Tibial artery (tissue), 4 donors: ENCODE data around the gene PTPN12.

Experiments used
- DNase-seq, 2 donors: peaks; one replicate each; pipeline ENCODE4 v3.0.0-alpha.2; 2019
- H3K27ac ChIP-seq, 2 donors: fragments of 200-600 bp; sonication (generic) in 1 of 2; 1 replicate in 1 of 2; 2 replicates in 1 of 2; pipeline ENCODE4 v1.5.1; 2018 to 2019; ENCODE audit warnings: mild to moderate bottlenecking in 1 of 2
- H3K27me3 ChIP-seq, 2 donors: fragments of 200-600 bp; sonication (generic) in 1 of 2; one replicate each; pipeline versions ENCODE4 v1.5.1 to v1.6.0; 2016 to 2019
- H3K36me3 ChIP-seq, 3 donors: fragments of 200-600 bp; sonication (generic) in 2 of 3; one replicate each; pipeline ENCODE4 v1.5.1; 2016 to 2019; ENCODE audit warnings: mild to moderate bottlenecking in 2 of 3
- H3K4me1 ChIP-seq, 4 donors: fragments of 200-600 bp; sonication (generic) in 2 of 4; 1 replicate in 3 of 4; 2 replicates in 1 of 4; pipeline ENCODE4 v1.5.1; 2016 to 2019
- H3K4me3 ChIP-seq, 2 donors: fragments of 200-600 bp; sonication (generic) in 1 of 2; 1 replicate in 1 of 2; 2 replicates in 1 of 2; pipeline ENCODE4 v1.5.1; 2018 to 2019; ENCODE audit warnings: mild to moderate bottlenecking in 2 of 2
- H3K9me3 ChIP-seq, 3 donors: fragments of 200-600 bp; sonication (generic) in 1 of 3; one replicate each; pipeline ENCODE4 v1.5.1; 2016 to 2019
- intact Hi-C: fragments of 100-400 bp; cut with DNase I; formaldehyde crosslinking; loops from one replicate; pipeline ENCODE4 v1.15.0; 2023; ENCODE audit warnings: low total_unique reads
- TF ChIP-seq, protein P1 (sequence below), 2 experiments: fragments of 200-600 bp in 1 of 2; fragments of 450-650 bp in 1 of 2; IDR thresholded peaks; one replicate each; pipeline ENCODE4 v1.5.1; 2017 to 2019; ENCODE audit warnings: antibody characterized with exemption in 2 of 2, mild to moderate bottlenecking in 1 of 2, moderate library complexity in 1 of 2

The PTPN12 gene

DNA sequence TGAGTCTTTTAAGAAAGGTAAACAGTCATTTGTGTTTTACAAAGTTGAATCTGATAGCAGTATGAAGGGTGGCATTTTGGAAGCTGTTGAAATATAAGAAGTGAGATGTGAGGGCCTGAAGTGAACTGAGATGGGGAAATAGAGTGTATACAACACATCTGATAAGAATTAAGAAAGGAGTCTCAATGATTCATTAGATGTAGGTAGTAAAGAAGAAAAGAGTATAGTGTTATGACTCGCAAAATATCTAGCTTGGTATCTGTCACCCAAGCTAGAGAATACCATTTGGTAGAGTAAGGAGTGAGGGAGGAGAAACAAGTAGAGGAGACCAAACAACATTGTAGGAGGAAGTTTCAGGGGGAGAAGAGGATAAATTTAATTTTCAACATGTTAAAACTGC is 5.3 kb downstream of the PTPN12 start:
- TF ChIP-seq, protein P1, sequence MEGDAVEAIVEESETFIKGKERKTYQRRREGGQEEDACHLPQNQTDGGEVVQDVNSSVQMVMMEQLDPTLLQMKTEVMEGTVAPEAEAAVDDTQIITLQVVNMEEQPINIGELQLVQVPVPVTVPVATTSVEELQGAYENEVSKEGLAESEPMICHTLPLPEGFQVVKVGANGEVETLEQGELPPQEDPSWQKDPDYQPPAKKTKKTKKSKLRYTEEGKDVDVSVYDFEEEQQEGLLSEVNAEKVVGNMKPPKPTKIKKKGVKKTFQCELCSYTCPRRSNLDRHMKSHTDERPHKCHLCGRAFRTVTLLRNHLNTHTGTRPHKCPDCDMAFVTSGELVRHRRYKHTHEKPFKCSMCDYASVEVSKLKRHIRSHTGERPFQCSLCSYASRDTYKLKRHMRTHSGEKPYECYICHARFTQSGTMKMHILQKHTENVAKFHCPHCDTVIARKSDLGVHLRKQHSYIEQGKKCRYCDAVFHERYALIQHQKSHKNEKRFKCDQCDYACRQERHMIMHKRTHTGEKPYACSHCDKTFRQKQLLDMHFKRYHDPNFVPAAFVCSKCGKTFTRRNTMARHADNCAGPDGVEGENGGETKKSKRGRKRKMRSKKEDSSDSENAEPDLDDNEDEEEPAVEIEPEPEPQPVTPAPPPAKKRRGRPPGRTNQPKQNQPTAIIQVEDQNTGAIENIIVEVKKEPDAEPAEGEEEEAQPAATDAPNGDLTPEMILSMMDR (IDR thresholded peaks at IDR 0.05), result no peak
- DNase-seq, result no peak
- intact Hi-C loops, result loop anchor here (10.0 kb wide), 1 partner anchor 128 kb away; the partner anchor contains the start of gene GSAP
- H3K9me3 ChIP-seq, result no peaks in the 10 kb centered on the region
- H3K27me3 ChIP-seq, result no peaks in the 10 kb centered on the region
- H3K4me1 ChIP-seq, result peaks cover 0 to 63% (median 23%) of the 10 kb centered on the region in 4 donors
- no peak overlapping the region for H3K27ac ChIP-seq
- H3K36me3 ChIP-seq, result no peaks in the 10 kb centered on the region
- H3K4me3 ChIP-seq, result no peak overlapping the region

DNA sequence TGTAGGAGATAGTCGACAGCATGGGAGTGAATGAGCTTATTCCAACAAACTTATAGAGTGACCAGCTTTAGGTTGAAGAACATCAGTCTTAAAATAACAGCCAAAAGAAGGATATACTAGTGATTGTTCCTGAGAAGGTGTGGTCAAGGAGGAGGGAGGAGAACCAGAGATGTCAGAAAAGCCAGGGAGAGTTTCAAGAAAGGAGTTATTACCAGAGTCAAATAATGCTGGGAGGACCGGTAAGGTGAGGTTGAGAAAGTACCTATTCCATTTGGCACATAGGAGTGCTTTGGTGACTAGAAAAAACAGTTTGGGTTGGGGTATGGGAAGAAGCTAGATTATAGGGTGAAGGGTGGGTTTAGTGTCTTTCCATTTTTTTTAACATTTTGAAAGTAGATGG is 5.8 kb downstream of the PTPN12 start:
- Histone ChIP-seq H3K36me3 (no peaks in the 10 kb centered on the region), H3K4me1 (peaks cover 0 to 66% (median 23%) of the 10 kb centered on the region in 4 donors), H3K9me3 (no peaks in the 10 kb centered on the region), H3K27ac (no peak overlapping the region), H3K4me3 (no peak overlapping the region), H3K27me3 (no peaks in the 10 kb centered on the region)
- DNase-seq, result no peak
- TF ChIP-seq, protein P1 (IDR thresholded peaks at IDR 0.05), result no peak
- intact Hi-C loops, result loop anchor here (10.0 kb wide), 1 partner anchor 128 kb away; the partner anchor contains the start of gene GSAP

DNA sequence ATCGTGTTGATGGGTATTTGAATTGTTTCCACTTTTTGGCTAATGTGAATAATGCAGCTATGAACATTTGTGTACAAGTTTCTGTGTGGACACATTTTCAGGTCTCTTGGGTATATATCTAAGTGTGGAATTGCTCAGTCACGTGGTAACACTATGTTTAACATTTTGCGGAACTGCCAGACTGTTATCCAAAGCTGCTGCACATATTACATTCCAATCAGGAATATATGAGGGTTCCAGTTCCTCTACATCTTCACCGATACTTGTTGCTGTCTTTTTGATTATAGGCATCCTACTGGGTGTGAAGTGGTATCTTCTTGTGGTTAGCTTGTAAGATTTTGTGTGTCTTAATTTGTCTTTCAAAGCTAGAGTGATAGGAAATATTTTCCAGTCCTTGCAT is 6.8 kb downstream of the PTPN12 start:
- Histone ChIP-seq H3K4me3 (no peak overlapping the region), H3K4me1 (peaks cover 0 to 75% (median 30%) of the 10 kb centered on the region in 4 donors), H3K27ac (no peak overlapping the region), H3K9me3 (no peaks in the 10 kb centered on the region), H3K36me3 (no peaks in the 10 kb centered on the region), H3K27me3 (no peaks in the 10 kb centered on the region)
- TF ChIP-seq, protein P1 (IDR thresholded peaks at IDR 0.05), result no peak
- DNase-seq, result no peak
- intact Hi-C loops, result loop anchor here (10.0 kb wide), 1 partner anchor 129 kb away; the partner anchor contains the start of gene GSAP

DNA sequence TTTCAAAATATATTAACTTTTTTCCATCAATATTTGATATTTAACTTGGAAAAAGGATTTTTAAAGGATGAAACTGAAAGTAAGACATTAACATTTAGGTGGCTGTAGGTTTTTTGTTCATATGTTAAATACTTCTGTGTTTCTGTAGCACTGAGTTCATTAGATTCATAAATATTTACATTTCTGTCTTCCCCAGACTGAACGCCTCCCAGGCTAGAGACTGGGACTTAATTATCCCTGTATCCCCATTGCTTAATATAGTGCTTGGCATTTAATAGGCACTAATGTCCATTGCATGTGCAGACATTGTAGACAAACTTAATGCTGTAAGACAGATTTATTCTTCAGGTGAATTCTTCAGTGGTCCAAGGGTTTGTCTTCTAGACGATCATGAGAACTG is 7.4 kb downstream of the PTPN12 start:
- Histone ChIP-seq H3K4me1 (peaks cover 0 to 75% (median 30%) of the 10 kb centered on the region in 4 donors), H3K36me3 (no peaks in the 10 kb centered on the region), H3K9me3 (no peaks in the 10 kb centered on the region), H3K27me3 (no peaks in the 10 kb centered on the region), H3K27ac (no peak overlapping the region), H3K4me3 (no peak overlapping the region)
- TF ChIP-seq, protein P1 (IDR thresholded peaks at IDR 0.05), result no peak
- intact Hi-C loops, result loop anchor here (10.0 kb wide), 1 partner anchor 130 kb away; the partner anchor contains the start of gene GSAP
- no peak for DNase-seq

DNA sequence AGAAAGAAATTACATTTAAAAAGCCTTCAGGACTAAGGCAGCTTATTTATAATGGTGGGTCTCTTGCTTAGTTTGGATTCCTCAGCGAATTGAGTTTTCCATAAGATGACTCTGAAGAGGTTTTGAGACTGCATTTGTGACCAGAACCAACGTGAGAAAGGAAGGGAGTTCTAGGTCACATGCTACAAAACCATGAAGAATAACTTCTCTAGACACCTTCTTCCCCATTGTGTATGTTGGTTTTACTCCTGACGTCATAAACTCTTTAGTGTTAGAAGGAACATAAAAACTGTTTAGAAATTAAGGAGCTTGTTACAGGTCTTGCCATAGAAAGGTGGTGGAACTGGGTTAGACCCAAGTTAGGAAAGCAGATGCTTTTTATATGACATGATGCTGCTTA is 11.1 kb downstream of the PTPN12 start:
- intact Hi-C loops, result loop anchor here (10.0 kb wide), 1 partner anchor 133 kb away; the partner anchor contains the start of gene GSAP
- Histone ChIP-seq H3K4me3 (no peak overlapping the region), H3K9me3 (no peaks in the 10 kb centered on the region), H3K27me3 (no peaks in the 10 kb centered on the region), H3K36me3 (no peaks in the 10 kb centered on the region), H3K27ac (no peak overlapping the region), H3K4me1 (peaks cover 0 to 55% (median 27%) of the 10 kb centered on the region in 4 donors)
- no peak for DNase-seq
- TF ChIP-seq, protein P1 (IDR thresholded peaks at IDR 0.05), result no peak
